Activated CD8-positive, alpha-beta T cell treated with anti-CD3 and anti-CD28 coated beads, Interleukin-2, amount 10 ng/mL, durations not matched to agents 7 days and 5 days (primary cell): ENCODE results near the gene CHAF1A. TPM values are rescaled to one million over a fixed set of nuclear protein-coding genes. Genes with fewer than 3 reads are reported as not detected.

Source experiments
- ATAC-seq: fragments of 150-1000 bp; cut with Tn5 transposase; one replicate; pipeline ENCODE4 v1.10.0; 2021; ENCODE audit warnings: moderate library complexity
- CTCF ChIA-PET: fragments of 350-600 bp; sonication (Branson Sonifier 250); formaldehyde crosslinking; loops from one replicate; lab custom pipeline; 2021; ENCODE audit warnings: antibody characterized with exemption; lab: Charles Lee
- POLR2A ChIA-PET: fragments of 350-600 bp; sonication (Branson Sonifier 250); formaldehyde crosslinking; loops from one replicate; lab custom pipeline; 2021; ENCODE audit warnings: antibody characterized with exemption; lab: Charles Lee
- DNase-seq: peaks from one replicate; pipeline ENCODE4 v3.0.0-alpha.2; 2020
- H3K27ac Mint-ChIP-seq: one replicate; pipeline ENCODE4 v1.8.0; 2021; ENCODE audit warnings: mild to moderate bottlenecking, mixed read lengths
- H3K27me3 Mint-ChIP-seq: one replicate; pipeline ENCODE4 v1.8.0; 2021; ENCODE audit warnings: low read depth, mixed read lengths
- H3K36me3 Mint-ChIP-seq: one replicate; pipeline ENCODE4 v1.8.0; 2021; ENCODE audit warnings: low read depth, mixed read lengths
- H3K4me1 Mint-ChIP-seq: one replicate; pipeline ENCODE4 v1.8.0; 2021; ENCODE audit warnings: low read depth, mixed read lengths
- H3K4me3 Mint-ChIP-seq: one replicate; pipeline ENCODE4 v1.8.0; 2021; ENCODE audit warnings: mild to moderate bottlenecking, mixed read lengths
- H3K9me3 Mint-ChIP-seq: one replicate; pipeline ENCODE4 v1.8.0; 2022; ENCODE audit warnings: mixed read lengths; ENCODE audit not compliant: insufficient read depth
- total RNA-seq, 2 experiments: library from RNA; stranded (reverse); gene quantifications; one replicate each; pipeline ENCODE4 v1.2.3, GENCODE V29; 2021

CHAF1A gene
- total RNA-seq, 2 experiments from 2014 or later = 95.3 to 104 TPM

DNA sequence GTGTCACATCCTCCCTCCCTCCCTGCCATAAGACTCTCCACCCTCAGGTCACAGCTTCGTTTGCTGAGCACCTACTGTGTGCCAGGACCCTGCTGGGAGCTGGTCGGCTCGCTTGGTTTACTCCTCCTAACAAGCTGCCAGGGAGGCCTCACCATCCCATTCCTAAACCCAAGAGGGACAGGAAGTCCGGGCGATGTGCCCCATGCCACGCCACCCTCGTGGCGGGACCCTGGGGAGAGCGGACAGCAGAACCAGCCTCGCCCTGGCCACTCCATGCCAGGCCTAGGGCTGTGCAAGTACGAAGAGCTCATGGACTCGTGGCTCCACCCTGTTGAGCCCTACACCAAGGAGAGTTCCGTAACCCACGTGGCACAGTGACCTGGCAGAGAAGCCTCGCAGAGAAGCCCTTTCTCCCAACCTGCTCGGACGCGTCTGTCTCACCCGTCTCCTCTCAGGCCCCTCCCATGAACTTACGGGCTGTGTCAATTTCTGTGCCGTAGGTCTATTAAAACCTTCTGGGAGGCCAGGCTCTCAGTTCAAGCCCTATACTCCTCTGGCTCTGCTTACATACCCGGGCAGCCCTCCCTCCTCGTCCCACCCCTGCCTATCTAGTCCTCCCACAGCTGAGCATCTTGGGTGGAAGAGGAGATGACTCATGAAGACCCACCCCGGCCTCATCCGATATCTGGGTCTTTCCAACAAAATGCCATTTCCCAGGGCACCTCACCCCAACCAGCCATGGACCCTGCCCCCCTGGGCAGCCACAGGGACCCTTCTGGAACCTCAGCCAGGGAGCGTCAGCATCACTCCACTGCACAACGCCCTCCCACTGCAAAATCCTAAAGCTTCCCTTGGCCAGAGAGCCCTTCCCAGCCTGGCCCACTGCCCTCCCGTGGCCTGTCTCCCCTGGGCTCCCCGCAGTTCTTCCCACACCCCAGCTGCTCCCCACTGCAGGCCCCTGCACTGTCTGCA lies 52.6 kb downstream of the CHAF1A start:
- Mint-ChIP-seq H3K27ac (no peak overlapping the region), H3K27me3 (no peaks in the 10 kb centered on the region), H3K4me1 (peaks cover 19% of the 10 kb centered on the region), H3K9me3 (no peaks in the 10 kb centered on the region), H3K36me3 (peaks cover 3% of the 10 kb centered on the region), H3K4me3 (peak overlapping the region; percentile 18)
- ATAC-seq = no peak
- no peak for DNase-seq
- CTCF ChIA-PET = no interaction called here
- POLR2A ChIA-PET = interaction anchor here (1.3 to 2.7 kb wide), 2 partner anchors 16 to 53 kb away, joined by 3 to 15 read pairs; partner anchors contain the start of genes CHAF1A and HDGFL2

DNA sequence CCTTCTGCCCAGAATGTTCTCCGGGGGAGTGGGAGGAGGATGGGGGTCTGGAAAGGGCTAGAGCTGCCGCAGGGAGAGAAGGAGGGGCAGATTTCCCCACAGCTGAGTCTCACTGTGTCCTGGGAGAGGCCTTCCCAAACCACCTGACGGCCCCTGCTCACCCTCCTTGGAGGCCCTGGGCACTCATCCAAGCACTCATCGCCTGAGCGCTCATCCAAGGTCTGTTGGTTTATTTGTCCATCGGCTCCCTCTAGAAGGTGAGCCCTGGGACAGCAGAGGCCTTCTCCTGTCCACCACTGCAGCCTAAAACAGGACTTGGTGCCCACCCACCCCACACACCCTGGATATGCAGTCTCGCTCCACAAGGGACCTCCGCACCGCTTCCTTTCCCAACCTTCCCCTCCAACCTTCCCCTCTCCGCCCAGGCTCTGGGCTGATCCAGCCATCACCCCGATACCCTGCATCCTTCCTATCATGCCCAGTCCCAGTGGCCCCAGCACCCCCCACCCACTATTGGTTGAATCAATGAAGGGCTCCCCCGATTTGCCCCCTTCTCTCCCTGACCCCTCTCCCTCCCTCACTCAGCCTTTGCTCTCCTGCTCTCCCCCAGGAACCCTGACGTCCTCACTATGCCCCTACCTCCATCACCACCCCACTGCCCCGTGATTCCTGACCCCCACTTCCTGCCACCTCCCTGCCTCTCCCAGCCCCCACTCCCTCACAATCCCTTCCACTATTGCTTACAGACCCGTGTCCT lies 53.5 kb downstream of the CHAF1A start:
- DNase-seq = no peak
- POLR2A ChIA-PET = interaction anchor here (1.0 to 2.7 kb wide), 4 partner anchors 15 to 189 kb away, joined by 3 to 15 read pairs (median 4); partner anchors contain the start of genes CHAF1A and HDGFL2

DNA sequence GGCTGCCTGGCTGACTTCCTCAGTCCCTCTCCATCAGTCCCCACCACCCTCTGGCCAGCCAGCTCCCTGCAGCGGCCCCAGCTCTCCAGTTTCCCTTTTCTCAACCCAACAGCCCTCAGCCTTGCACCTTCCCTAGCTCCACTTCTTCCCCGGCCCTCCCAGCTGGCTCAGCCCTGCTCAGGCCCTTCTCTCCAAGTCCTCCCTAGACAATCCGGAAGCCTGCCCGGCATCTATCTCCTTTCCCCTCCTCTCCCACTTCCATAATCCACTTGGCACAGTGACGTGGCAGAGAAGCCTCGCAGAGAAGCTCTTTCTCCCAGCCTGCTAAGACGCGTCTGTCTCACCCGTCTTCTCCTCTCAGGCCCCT lies 54.0 kb downstream of the CHAF1A start:
- peak overlapping the region; percentile 85 for H3K4me3 Mint-ChIP-seq
- no peak for DNase-seq
- peaks cover 19% of the 10 kb centered on the region for H3K4me1 Mint-ChIP-seq
- ChIA-PET CTCF (interaction anchor here (0.8 to 1.1 kb wide), 2 partner anchors 15 to 54 kb away, joined by 4 read pairs; partner anchors contain the start of genes CHAF1A and HDGFL2), POLR2A (interaction anchor here (0.6 to 2.7 kb wide), 4 partner anchors 15 to 190 kb away, joined by 3 to 15 read pairs (median 4); partner anchors contain the start of genes HDGFL2 and SH3GL1)
- H3K27ac Mint-ChIP-seq = peak overlapping the region; percentile 84
- H3K9me3 Mint-ChIP-seq = no peaks in the 10 kb centered on the region
- no peaks in the 10 kb centered on the region for H3K27me3 Mint-ChIP-seq
- no peak for ATAC-seq
- peaks cover 3% of the 10 kb centered on the region for H3K36me3 Mint-ChIP-seq

More for the DNA sequence above, 53.5 kb downstream of the CHAF1A start:
- Mint-ChIP-seq H3K36me3 (peaks cover 3% of the 10 kb centered on the region), H3K4me1 (peaks cover 19% of the 10 kb centered on the region), H3K27ac (peak overlapping the region; percentile 84), H3K9me3 (no peaks in the 10 kb centered on the region), H3K27me3 (no peaks in the 10 kb centered on the region), H3K4me3 (peak overlapping the region; percentile 85)
- CTCF ChIA-PET = interaction anchor here (0.8 to 1.1 kb wide), 2 partner anchors 16 to 54 kb away, joined by 4 read pairs; partner anchors contain the start of genes CHAF1A and HDGFL2
- ATAC-seq = no peak

DNA sequence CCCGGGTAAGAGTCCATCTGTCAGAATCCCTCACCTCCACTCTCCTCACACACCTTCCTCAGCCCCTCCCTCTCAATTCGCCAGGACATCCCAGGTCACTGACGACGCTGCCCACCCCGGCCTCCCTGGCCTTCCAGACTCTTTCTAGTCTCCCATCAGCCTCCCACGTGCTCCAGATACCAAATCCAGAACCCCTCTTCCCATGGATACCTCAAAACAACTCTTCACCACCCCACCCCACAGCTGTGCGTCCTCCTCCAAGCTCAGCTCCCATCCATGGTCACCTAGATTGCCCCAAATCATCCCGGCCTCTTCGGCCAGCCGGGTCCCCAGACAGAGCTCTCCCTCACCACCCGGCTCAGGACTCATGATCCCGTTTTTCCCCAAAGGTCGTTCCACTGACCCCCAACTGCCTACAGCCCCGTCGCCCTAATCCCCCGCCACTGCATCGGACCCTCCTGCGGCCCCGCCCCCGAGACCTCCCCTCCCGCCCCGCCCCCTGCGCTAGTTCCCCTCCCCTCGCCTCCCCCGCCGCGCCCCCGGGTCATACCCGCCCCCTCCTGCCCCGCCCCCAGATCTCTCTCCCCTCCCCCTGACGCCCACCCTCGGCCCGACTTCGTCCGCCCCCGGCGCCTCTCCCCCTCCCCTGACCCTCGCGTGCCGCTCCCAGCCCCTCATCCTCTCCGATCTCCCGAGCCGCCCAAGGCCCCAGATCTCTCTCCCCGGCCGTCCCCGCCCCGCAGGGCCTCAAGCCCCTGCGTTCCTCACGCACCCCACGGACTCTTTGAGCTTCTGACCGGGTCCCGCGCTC lies 54.6 kb downstream of the CHAF1A start:
- Mint-ChIP-seq H3K4me1 (peaks cover 19% of the 10 kb centered on the region), H3K27me3 (no peaks in the 10 kb centered on the region), H3K27ac (peak overlapping the region; percentile 84), H3K36me3 (peaks cover 3% of the 10 kb centered on the region), H3K9me3 (no peaks in the 10 kb centered on the region), H3K4me3 (peak overlapping the region; percentile 85)
- peak; percentile 44 for DNase-seq
- ChIA-PET POLR2A (interaction anchor here (0.6 to 2.7 kb wide), 5 partner anchors 14 to 875 kb away, joined by 3 to 15 read pairs (median 3); partner anchors contain the start of genes HDGFL2 and SH3GL1), CTCF (interaction anchor here (0.8 to 1.1 kb wide), 2 partner anchors 15 to 55 kb away, joined by 4 read pairs; partner anchors contain the start of genes CHAF1A and HDGFL2)
- peak; percentile 40 for ATAC-seq

DNA sequence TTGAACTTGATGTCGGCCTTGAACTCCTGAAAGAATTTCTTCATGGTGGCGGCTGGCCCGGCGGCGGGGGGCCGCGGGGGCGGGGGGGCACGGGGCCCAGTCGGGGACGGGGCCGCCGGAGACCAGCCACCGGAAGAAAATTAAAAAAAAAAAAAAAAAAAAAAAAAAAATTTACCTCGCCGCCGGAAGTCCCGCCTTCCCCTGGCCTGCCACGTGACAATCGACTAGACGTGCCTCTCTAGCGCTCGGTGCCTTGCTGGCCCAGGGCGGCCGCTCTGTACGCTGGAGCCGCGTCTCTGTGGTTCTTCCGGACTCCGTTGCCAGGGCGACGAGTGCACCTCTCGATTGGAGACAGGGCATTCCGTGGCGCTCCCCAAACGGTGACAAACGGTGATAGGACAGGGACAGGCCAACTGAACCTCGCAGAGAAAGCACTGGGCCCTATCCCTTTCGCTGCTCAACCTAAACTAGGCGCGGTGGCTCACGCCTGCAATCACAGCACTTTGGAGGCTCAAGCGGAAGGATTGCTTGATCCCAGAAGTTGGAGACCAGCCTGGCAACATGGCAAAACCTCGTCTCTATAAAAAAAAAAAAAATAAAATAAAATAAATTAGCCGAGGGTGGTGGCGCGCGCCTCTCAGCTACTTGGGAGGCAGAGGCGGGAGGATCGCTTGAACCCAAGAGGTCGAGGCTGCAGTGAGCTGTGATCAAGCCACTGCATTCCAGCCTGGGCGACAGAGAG lies 55.4 kb downstream of the CHAF1A start, which contains the start of gene UBXN6:
UBXN6 (minus strand) TSS at position 141 of the 742 bp plus-strand sequence; CDS start at position 44, 97 bp downstream.
- POLR2A ChIA-PET = interaction anchor here (0.6 to 1.4 kb wide), 2 partner anchors 13 to 875 kb away, joined by 3 to 8 read pairs; no protein-coding TSS in a partner anchor
- H3K27ac Mint-ChIP-seq = peak within 1 kb of the TSS; percentile 90
- DNase-seq (peak; percentile 98), ATAC-seq (peak; percentile 97)
- H3K36me3 Mint-ChIP-seq = no peaks in the 10 kb centered on the region
- CTCF ChIA-PET = interaction anchor here (0.8 to 1.3 kb wide), 2 partner anchors 13 to 58 kb away, joined by 3 read pairs; partner anchors contain the start of gene SH3GL1
- peaks cover 19% of the 10 kb centered on the region for H3K4me1 Mint-ChIP-seq
- peak within 1 kb of the TSS; percentile 85 for H3K4me3 Mint-ChIP-seq
- no peaks in the 10 kb centered on the region for H3K27me3 Mint-ChIP-seq
- H3K9me3 Mint-ChIP-seq = no peaks in the 10 kb centered on the region

DNA sequence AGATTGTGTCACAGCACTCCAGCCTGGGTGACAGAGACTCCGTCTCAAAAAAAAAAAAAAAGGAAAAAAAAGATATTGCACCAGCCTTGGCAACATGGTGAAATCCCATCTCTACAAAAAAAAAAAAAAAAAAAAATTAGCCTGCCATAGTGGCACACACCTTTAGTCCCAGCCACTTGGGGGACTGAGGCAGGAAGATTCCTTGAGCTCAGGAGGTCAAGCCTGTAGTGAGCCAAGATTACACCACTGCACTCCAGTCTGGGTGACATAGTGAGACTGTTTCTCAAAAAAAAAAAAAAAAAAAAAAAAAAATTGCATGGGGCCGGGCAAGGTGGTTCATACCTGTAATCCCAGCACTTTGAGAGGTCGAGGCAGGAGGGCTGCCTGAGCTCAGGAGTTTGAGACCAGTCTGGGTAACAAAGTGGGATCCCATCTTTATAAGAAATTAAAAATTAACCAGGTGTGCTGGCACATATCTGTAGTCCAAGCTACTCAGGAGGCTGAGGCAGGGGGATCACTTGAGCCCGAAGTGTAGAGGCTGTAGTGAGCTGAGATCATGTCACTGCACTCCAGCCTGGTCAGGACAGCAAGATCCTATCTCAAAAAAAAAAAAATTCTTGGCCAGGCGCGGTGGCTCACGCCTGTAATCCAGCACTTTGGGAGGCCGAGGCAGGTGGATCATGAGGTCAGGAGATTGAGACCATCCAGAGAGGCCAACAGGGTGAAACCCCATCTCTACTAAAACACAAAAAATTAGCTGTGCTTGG lies 62.6 kb downstream of the CHAF1A start:
- Mint-ChIP-seq H3K9me3 (no peaks in the 10 kb centered on the region), H3K27ac (no peak overlapping the region), H3K4me1 (peaks cover under 1% of the 10 kb centered on the region), H3K27me3 (no peaks in the 10 kb centered on the region), H3K4me3 (no peak overlapping the region), H3K36me3 (no peaks in the 10 kb centered on the region)
- ATAC-seq (no peak), DNase-seq (no peak)
- CTCF ChIA-PET = no interaction called here
- POLR2A ChIA-PET = no interaction called here

DNA sequence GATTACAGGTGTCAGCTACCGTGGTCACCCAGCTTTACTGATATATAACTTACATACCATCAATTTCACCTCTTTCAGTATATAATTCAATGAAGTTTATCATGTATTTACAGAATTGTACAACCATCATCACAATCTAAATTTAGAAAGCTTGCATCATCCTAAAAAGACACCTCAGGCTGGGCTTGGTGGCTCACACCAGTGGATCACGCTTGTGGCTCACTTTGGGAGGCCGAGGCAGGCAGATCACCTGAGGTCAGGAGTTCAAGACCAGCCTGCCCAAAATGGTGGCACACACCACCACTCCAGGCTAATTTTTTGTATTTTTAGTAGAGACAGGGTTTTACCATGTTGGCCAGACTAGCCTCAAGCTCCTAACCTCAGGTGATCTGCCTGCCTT lies 65.4 kb downstream of the CHAF1A start:
- POLR2A ChIA-PET = no interaction called here
- peaks cover 9% of the 10 kb centered on the region for H3K4me1 Mint-ChIP-seq
- CTCF ChIA-PET = no interaction called here

DNA sequence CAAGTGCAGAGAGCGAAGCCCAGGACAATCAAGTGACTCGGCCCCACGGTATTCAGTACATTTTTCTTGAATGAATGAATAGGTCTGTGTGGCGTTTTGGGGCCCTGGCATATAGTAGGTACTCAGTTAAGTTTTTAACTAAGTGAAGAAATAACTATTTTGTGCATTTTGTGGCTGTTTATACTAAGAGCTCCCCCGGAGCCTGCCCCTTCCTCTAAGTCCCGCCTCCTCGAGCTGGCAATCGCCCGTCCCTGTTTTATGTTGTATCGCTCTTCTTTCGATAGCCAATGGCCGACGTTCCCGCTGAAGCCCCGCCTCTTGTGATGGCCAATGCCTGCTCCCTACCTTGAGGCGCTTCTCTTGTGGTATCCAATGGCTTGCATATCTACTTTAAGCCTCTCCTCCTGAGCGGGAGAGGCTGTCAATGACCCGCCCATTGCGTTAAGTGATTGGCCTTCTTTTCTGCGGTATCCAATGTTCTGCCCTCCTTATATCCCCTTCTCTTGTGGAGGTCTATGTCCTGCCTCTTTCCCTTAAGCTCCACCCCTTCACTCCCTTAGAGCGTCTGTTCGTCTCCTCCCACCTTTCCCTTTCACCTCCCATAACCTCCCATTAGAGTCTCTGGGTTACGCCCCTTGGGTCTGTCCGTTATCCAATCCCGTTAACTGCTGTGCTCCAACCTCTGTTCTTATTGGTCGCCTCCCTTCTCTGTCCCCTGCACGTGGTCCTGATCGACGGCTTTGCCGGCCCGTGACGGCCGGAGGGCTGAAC lies 69.1 kb downstream of the CHAF1A start:
- Mint-ChIP-seq H3K36me3 (no peaks in the 10 kb centered on the region), H3K4me3 (no peak overlapping the region), H3K27ac (no peak overlapping the region), H3K27me3 (no peaks in the 10 kb centered on the region), H3K4me1 (peaks cover 29% of the 10 kb centered on the region), H3K9me3 (no peaks in the 10 kb centered on the region)
- CTCF ChIA-PET = interaction anchor here (0.7 to 1.3 kb wide), 11 partner anchors 14 to 204 kb away, joined by 3 to 10 read pairs (median 4); partner anchors contain the start of genes CHAF1A and SH3GL1
- DNase-seq (peak; percentile 99), ATAC-seq (peak; percentile 93)
- POLR2A ChIA-PET = interaction anchor here (0.6 to 2.0 kb wide), 11 partner anchors 9 to 252 kb away, joined by 3 to 15 read pairs (median 4); partner anchors contain the start of genes CHAF1A and YJU2

More for the DNA sequence above, 65.4 kb downstream of the CHAF1A start:
- Mint-ChIP-seq H3K36me3 (no peaks in the 10 kb centered on the region), H3K9me3 (no peaks in the 10 kb centered on the region), H3K4me3 (no peak overlapping the region), H3K27ac (no peak overlapping the region), H3K27me3 (no peaks in the 10 kb centered on the region)
- DNase-seq (no peak), ATAC-seq (no peak)
